HG03378 (cell line): ENCODE results near the gene RYR3.
"Not testable (repeated sequence)": the region's sequence is repeated elsewhere in the genome, so short reads cannot be mapped to it uniquely, and the experiment has no call there.

Experiments used
- ATAC-seq: cut with Tn5 transposase; IDR thresholded peaks from one replicate; pipeline ENCODE4 v1.9.1; 2021; ENCODE audit warnings: mild to moderate bottlenecking, moderate library complexity; ENCODE audit not compliant: unreplicated experiment

RYR3 gene

GRCh38 chr15:33565094-33565493 is 254.3 kb downstream of the RYR3 start:
- ATAC-seq: no peak

- ATAC-seq: no peak
These were observed 256.9 kb downstream of the RYR3 start for GRCh38 chr15:33567652-33568051.

GRCh38 chr15:33569036-33569435 is 258.3 kb downstream of the RYR3 start:
- ATAC-seq: no peak

- ATAC-seq: not testable (repeated sequence)
These were observed 267.1 kb downstream of the RYR3 start for GRCh38 chr15:33577911-33578310.

GRCh38 chr15:33580526-33580925 is 269.8 kb downstream of the RYR3 start:
- no peak for ATAC-seq

GRCh38 chr15:33581032-33581431 is 270.3 kb downstream of the RYR3 start:
- no peak for ATAC-seq

GRCh38 chr15:33584797-33585196 is 274.0 kb downstream of the RYR3 start:
- no peak for ATAC-seq

- ATAC-seq: no peak
These were observed 276.3 kb downstream of the RYR3 start for GRCh38 chr15:33586786-33587697.

GRCh38 chr15:33587773-33588172 is 277.0 kb downstream of the RYR3 start:
- no peak for ATAC-seq

GRCh38 chr15:33592864-33593263 is 282.1 kb downstream of the RYR3 start:
- ATAC-seq: no peak

GRCh38 chr15:33598382-33598781 is 287.6 kb downstream of the RYR3 start:
- not testable (repeated sequence) for ATAC-seq

GRCh38 chr15:33600212-33600611 is 289.4 kb downstream of the RYR3 start:
- no peak for ATAC-seq

- ATAC-seq: no peak
These were observed 290.7 kb downstream of the RYR3 start for GRCh38 chr15:33601461-33601860.

GRCh38 chr15:33608714-33609113 is 297.9 kb downstream of the RYR3 start:
- ATAC-seq: no peak

GRCh38 chr15:33612721-33613304 is 302.0 kb downstream of the RYR3 start:
- no peak for ATAC-seq

GRCh38 chr15:33616475-33616874 is 305.7 kb downstream of the RYR3 start:
- ATAC-seq: no peak

- no peak for ATAC-seq
These were observed 307.6 kb downstream of the RYR3 start for GRCh38 chr15:33618350-33618749.

- ATAC-seq: no peak
These were observed 310.4 kb downstream of the RYR3 start for GRCh38 chr15:33621141-33621540.

GRCh38 chr15:33623010-33623409 is 312.2 kb downstream of the RYR3 start:
- no peak for ATAC-seq

GRCh38 chr15:33624439-33624838 is 313.7 kb downstream of the RYR3 start:
- ATAC-seq: no peak

- ATAC-seq: no peak
These were observed 318.9 kb downstream of the RYR3 start for GRCh38 chr15:33629647-33630046.

- peak; percentile 58 for ATAC-seq
These were observed 325.5 kb downstream of the RYR3 start for GRCh38 chr15:33636234-33636633.
